ENCODE data around the gene LRSAM1. TPM values are rescaled to one million over a fixed set of nuclear protein-coding genes. Genes with fewer than 3 reads are reported as not detected.

The LRSAM1 gene
- total and polyA plus RNA-seq, 9 of the 15 experiments (the other 6 are each of a cell fraction or from before 2014, with no cell fraction given) = 0.07 to 16.2 (median 4.7) TPM

GRCh38 chr9:127405344-127406125 is 45.8 kb upstream of the LRSAM1 start:
- ChIA-PET POLR2A (interaction anchor here (0.6 to 1.0 kb wide), 2 partner anchors 17 to 150 kb away, joined by 3 read pairs; no protein-coding TSS in a partner anchor), CTCF (ENCODE audit: low intra/inter-chr PET ratio) (no interaction called here)
- H3K27me3 ChIP-seq (ENCODE audit: control insufficient read depth in 2 of 2, insufficient read depth in 2 of 2, low read length in 2 of 2) = no peaks in the 10 kb centered on the region
- in situ Hi-C loops (cut with MboI) (no loop called here), intact Hi-C loops (cut with micrococcal nuclease) (no loop called here)
- H3K36me3 ChIP-seq (ENCODE audit: control insufficient read depth, insufficient read depth, low read length) = no peaks in the 10 kb centered on the region
- BruUV-seq (replicated peaks) = no TSS peak
- 80% methylated on average over 14 of the region's 20 CpGs for WGBS (ENCODE audit: insufficient coverage, low coverage, missing lambda C conversion rate)
- FAIRE-seq (no peak), ATAC-seq (no peak), DNase-seq (ENCODE audit: extremely low read depth in 1 of 4, low spot score in 3 of 4) (no peak)
- peaks cover 2 to 40% of the 10 kb centered on the region in 2 experiments; a peak in 4 of 5 replicates for H3K4me1 ChIP-seq (replicated peaks in 1 of 2; ENCODE audit: control insufficient read depth in 2 of 2, insufficient read depth in 2 of 2, low read length in 2 of 2)
- no peak overlapping the region for H3K4me3 ChIP-seq
- H3K27ac ChIP-seq (ENCODE audit: extremely low read depth, low read depth, low read length) = no peak overlapping the region
- H3K9me1 ChIP-seq (ENCODE audit: control insufficient read depth, insufficient read depth, low read length) = peaks cover 6% of the 10 kb centered on the region
- H3K79me2 ChIP-seq (ENCODE audit: control insufficient read depth, insufficient read depth, low read length) = no peaks in the 10 kb centered on the region
- peak overlapping the region in 1 of 2 experiments; percentile 61; a peak in 2 of 4 replicates for H3K9ac ChIP-seq (ENCODE audit: insufficient read depth in 1 of 2, low read depth in 2 of 2, low read length in 2 of 2)
- H3K4me2 ChIP-seq (ENCODE audit: insufficient read depth, low read length) = no peak overlapping the region
- H4K20me1 ChIP-seq (replicated peaks; ENCODE audit: control insufficient read depth, insufficient read depth, low read length) = no peaks in the 10 kb centered on the region; the same call in 1 of the 2 replicates
- no peaks in the 10 kb centered on the region for H3K9me3 ChIP-seq (replicated peaks; ENCODE audit: control insufficient read depth, insufficient read depth, low read depth, low read length)
- no peak overlapping the region for H2AFZ ChIP-seq (ENCODE audit: low read depth, low read length)
- no peak for TF ChIP-seq E2F3 (CRISPR knock-in tag; IDR thresholded peaks at IDR 0.05)
- TF ChIP-seq RBM25 (IDR thresholded peaks at IDR 0.05; ENCODE audit: low read depth, low read length, severe bottlenecking) = peak; percentile 52
- TF ChIP-seq ZFP36 (IDR thresholded peaks at IDR 0.05; ENCODE audit: low read depth, low read length, partially characterized antibody) = peak; percentile 70

Data from K562 (cell line).